Transverse colon (tissue), 4 donors: ENCODE data around the gene SETX. TPM values are rescaled to one million over a fixed set of nuclear protein-coding genes. Genes with fewer than 3 reads are reported as not detected.

Source experiments
- DNase-seq: peaks from one replicate; pipeline ENCODE4 v3.0.0-alpha.2; 2019
- H3K27ac ChIP-seq, 4 donors: fragments of 200-600 bp; sonication (generic); 2 replicates each; pipeline ENCODE4 v1.5.1; 2016 to 2018; ENCODE audit warnings: inconsistent platforms in 4 of 4
- H3K27me3 ChIP-seq: fragments of 200-600 bp; sonication (generic); 2 replicates; pipeline ENCODE4 v1.5.1; 2017; ENCODE audit warnings: inconsistent platforms
- H3K36me3 ChIP-seq, 4 donors: fragments of 200-600 bp; sonication (generic); 2 replicates each; pipeline ENCODE4 v1.5.1; 2017 to 2019; ENCODE audit warnings: inconsistent platforms in 4 of 4
- H3K4me1 ChIP-seq, 4 donors: fragments of 200-600 bp; sonication (generic); 2 replicates each; pipeline ENCODE4 v1.5.1; 2017 to 2020; ENCODE audit warnings: inconsistent platforms in 4 of 4
- H3K4me3 ChIP-seq, 4 donors: fragments of 200-600 bp; sonication (generic); 1 replicate in 1 of 4; 2 replicates in 3 of 4; pipeline versions ENCODE4 v1.5.1 to v1.6.1; 2017 to 2019; ENCODE audit warnings: inconsistent platforms in 4 of 4
- H3K9me3 ChIP-seq, 2 donors: fragments of 200-600 bp; sonication (generic); 2 replicates each; pipeline ENCODE4 v1.5.1; 2017 to 2019; ENCODE audit warnings: inconsistent platforms in 2 of 2
- CTCF ChIP-seq, 5 experiments: fragments of 200-600 bp in 3 of 5; fragments of 450-650 bp in 2 of 5; sonication (generic) in 3 of 5; IDR thresholded peaks; 1 replicate in 2 of 5; 2 replicates in 3 of 5; pipeline ENCODE4 v1.5.1; 2016 to 2017; ENCODE audit warnings: antibody characterized with exemption in 5 of 5, inconsistent platforms in 3 of 5, mild to moderate bottlenecking in 2 of 5, moderate library complexity in 1 of 5
- EP300 ChIP-seq: sonication (generic); formaldehyde crosslinking; IDR thresholded peaks from one replicate; pipeline ENCODE4 v1.6.1; 2017; ENCODE audit warnings: antibody characterized with exemption, low read depth
- POLR2A ChIP-seq: fragments of 450-650 bp; IDR thresholded peaks from one replicate; pipeline ENCODE4 v1.6.1; 2016; ENCODE audit warnings: antibody characterized with exemption, mild to moderate bottlenecking, moderate library complexity
- POLR2AphosphoS5 ChIP-seq, 3 donors: sonication (generic); formaldehyde crosslinking; IDR thresholded peaks; one replicate each; pipeline ENCODE4 v1.6.1; 2016; ENCODE audit warnings: antibody characterized with exemption in 3 of 3
- WGBS, 2 donors: methylation state at CpG; one replicate each; pipeline ENCODE4 v1.1.5; 2018; ENCODE audit warnings: low coverage in 1 of 2; 5-methylcytosine and 5-hydroxymethylcytosine counted together
- in situ Hi-C, 4 donors: fragments of 200-750 bp; cut with MboI; loops; one replicate each; pipeline versions ENCODE4 v1.15.0 to v1.15.1; 2017; ENCODE audit warnings: low sequenced_read_pairs in 3 of 4, low pct_ligation_motif_present in 1 of 4, low pct_unique_long_range_greater_than_20kb in 1 of 4
- intact Hi-C: fragments of 100-400 bp; cut with DNase I; formaldehyde crosslinking; loops from one replicate; pipeline ENCODE4 v1.15.1; 2023; ENCODE audit warnings: low total_unique reads
- total RNA-seq, 4 donors: library from RNA; depleted of rRNA; stranded (reverse); fragments of >200 nt; gene quantifications; one replicate each; pipeline ENCODE4 v1.1.0, GENCODE V29; 2016

The SETX gene
- total RNA-seq, 4 donors from 2014 or later, result 27.7 to 70.5 (median 48.5) TPM

DNA sequence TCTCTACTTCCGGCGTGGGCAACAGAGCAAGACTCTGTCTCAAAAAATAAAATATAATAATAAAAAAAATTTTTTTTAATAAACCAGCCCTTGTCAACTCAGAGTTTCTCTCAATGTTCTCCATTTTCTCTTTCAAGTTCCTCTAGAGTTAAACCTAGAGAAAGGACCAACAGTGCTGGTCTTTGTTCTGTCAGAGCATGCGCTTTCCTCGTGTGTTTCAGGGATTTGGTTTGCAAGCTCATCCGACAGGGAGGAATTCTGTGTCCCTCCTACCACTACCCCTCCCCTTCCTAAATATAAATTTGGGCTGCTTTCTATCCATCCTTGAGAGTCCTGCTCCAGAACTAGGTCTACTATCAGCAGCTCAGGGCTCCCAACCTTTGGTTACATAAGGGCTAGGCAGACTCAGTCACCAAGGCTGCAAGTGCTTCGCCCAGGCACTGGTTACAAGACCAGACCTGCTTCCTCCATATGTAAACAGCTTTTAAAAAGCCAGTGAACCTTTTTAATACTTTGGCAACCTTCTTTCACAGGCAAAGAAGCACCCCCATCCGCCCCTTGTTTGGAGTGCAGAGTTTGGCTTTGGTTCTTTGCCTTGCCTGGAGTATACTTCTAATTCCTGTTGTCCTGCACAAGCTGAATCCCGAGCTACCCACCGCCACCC, 13.5 kb downstream of the SETX start:
- TF ChIP-seq EP300 (no peak), POLR2A (no peak), POLR2AphosphoS5 (IDR thresholded peaks at IDR 0.05) (no peak), CTCF (IDR thresholded peaks at IDR 0.05) (no peak)
- Histone ChIP-seq H3K9me3 (no peaks in the 10 kb centered on the region), H3K4me3 (no peak overlapping the region), H3K36me3 (peaks cover 0 to 92% (median 44%) of the 10 kb centered on the region in 4 donors), H3K27me3 (no peaks in the 10 kb centered on the region), H3K4me1 (no peaks in the 10 kb centered on the region), H3K27ac (no peak overlapping the region)
- intact Hi-C loops, result no loop called here
- in situ Hi-C loops, result no loop called here
- WGBS, 2 donors, result 91 to 95% methylated on average over 7 to 9 of the region's 9 CpGs
- DNase-seq, result no peak

DNA sequence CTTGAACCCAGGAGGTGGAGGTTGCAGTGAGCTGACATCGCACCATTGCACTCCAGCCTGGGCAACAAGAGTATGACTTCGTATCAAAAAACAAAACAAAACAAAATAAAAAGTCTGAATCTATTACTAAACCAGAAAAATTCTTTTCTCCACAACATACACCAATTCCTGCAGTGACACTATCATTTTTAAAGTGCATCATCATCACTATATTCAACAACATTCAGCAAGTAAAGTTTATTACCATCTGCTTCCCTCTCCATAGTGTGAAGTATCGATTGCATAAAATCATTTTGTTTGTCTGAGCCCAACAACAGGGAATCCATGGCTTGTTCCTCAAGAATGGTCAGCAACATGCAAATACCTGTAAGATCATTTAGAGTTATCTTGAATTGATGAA, 20.4 kb downstream of the SETX start:
- in situ Hi-C loops, result no loop called here

GRCh38 chr9:132333556-132333955, 21.2 kb downstream of the SETX start:
- no peak for DNase-seq
- Histone ChIP-seq H3K27ac (no peak overlapping the region), H3K4me1 (no peaks in the 10 kb centered on the region), H3K4me3 (no peak overlapping the region), H3K27me3 (no peaks in the 10 kb centered on the region), H3K9me3 (no peaks in the 10 kb centered on the region), H3K36me3 (peaks cover 3 to 88% (median 42%) of the 10 kb centered on the region in 4 donors)
- WGBS, 2 donors, result 90 to 92% methylated on average over 1 of the region's 1 CpG
- no peak for TF ChIP-seq POLR2A
- no peak for TF ChIP-seq EP300
- TF ChIP-seq POLR2AphosphoS5 (IDR thresholded peaks at IDR 0.05), result no peak
- no peak for TF ChIP-seq CTCF (IDR thresholded peaks at IDR 0.05)
- intact Hi-C loops, result no loop called here
- in situ Hi-C loops, result no loop called here

More for the DNA sequence above, 20.4 kb downstream of the SETX start:
- TF ChIP-seq EP300, result no peak
- TF ChIP-seq CTCF (IDR thresholded peaks at IDR 0.05), result no peak
- no peak for TF ChIP-seq POLR2AphosphoS5 (IDR thresholded peaks at IDR 0.05)
- TF ChIP-seq POLR2A, result no peak
- no peak overlapping the region for H3K4me3 ChIP-seq
- H3K36me3 ChIP-seq, result peaks cover 3 to 88% (median 40%) of the 10 kb centered on the region in 4 donors
- no peaks in the 10 kb centered on the region for H3K27me3 ChIP-seq
- 95 to 97% methylated on average over 3 of the region's 3 CpGs for WGBS, 2 donors
- no peak overlapping the region for H3K27ac ChIP-seq
- intact Hi-C loops, result no loop called here
- no peaks in the 10 kb centered on the region for H3K4me1 ChIP-seq
- DNase-seq, result no peak
- H3K9me3 ChIP-seq, result no peaks in the 10 kb centered on the region

DNA sequence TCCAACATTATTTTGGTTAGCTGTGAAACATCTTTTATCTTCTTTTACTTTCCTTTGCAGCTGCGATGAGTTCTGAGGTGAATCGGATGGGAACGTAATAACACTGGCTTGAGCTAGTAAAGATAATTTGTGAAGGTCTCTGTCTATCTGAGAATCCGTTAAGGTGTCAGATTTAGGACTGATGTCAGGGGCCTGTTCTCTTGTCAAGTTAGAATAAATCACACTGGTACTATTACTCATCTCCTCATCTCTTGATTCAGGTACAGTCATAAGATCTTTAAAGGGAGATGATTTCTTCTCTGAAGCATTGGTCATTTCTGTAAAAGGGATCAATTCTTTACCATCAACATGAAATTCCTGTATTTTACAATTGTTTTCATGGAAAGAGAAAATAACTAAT, 26.2 kb downstream of the SETX start:
- peaks cover 0 to 62% (median 30%) of the 10 kb centered on the region in 4 donors for H3K36me3 ChIP-seq
- no peak for DNase-seq
- no peaks in the 10 kb centered on the region for H3K27me3 ChIP-seq
- H3K4me1 ChIP-seq, result no peaks in the 10 kb centered on the region
- WGBS, 2 donors, result 90 to 99% methylated on average over 2 to 4 of the region's 4 CpGs
- H3K9me3 ChIP-seq, result no peaks in the 10 kb centered on the region
- H3K4me3 ChIP-seq, result no peak overlapping the region
- no peak overlapping the region for H3K27ac ChIP-seq
- in situ Hi-C loops, result no loop called here
- TF ChIP-seq EP300, result no peak
- TF ChIP-seq POLR2AphosphoS5 (IDR thresholded peaks at IDR 0.05), result no peak
- no peak for TF ChIP-seq POLR2A
- no peak for TF ChIP-seq CTCF (IDR thresholded peaks at IDR 0.05)
- intact Hi-C loops, result no loop called here
